ENCODE data around the gene IBTK. TPM values are rescaled to one million over a fixed set of nuclear protein-coding genes. Genes with fewer than 3 reads are reported as not detected.

Gene IBTK
- total and polyA plus RNA-seq, 2 experiments from 2014 or later: 17.3 to 60.3 TPM

- Histone ChIP-seq H3K36me3 (replicated peaks; ENCODE audit: insufficient read depth, low read depth) (no peaks in the 10 kb centered on the region), H3K27me3 (no peaks in the 10 kb centered on the region), H3K27ac (no peak overlapping the region), H3K4me1 (ENCODE audit: insufficient read depth) (no peaks in the 10 kb centered on the region), H3K4me3 (no peak overlapping the region), H4K20me1 (ENCODE audit: insufficient read depth, poor library complexity, severe bottlenecking) (no peaks in the 10 kb centered on the region), H3K79me2 (no peaks in the 10 kb centered on the region), H3K9me3 (ENCODE audit: low read depth) (no peaks in the 10 kb centered on the region), H3K9me2 (replicated peaks; ENCODE audit: insufficient read depth) (no peaks in the 10 kb centered on the region), H3K4me2 (no peak overlapping the region), H2AFZ (no peak overlapping the region)
- TF ChIP-seq EZH2phosphoT487 (IDR thresholded peaks at IDR 0.05; ENCODE audit: low read depth, severe bottlenecking, unreplicated experiment) (no peak), CTCF (IDR thresholded peaks at IDR 0.05; ENCODE audit: poor library complexity) (no peak)
- DNase-seq (ENCODE audit: low spot score): no peak
- 92% methylated on average over 2 of the region's 2 CpGs for WGBS (ENCODE audit: low lambda C conversion rate, missing lambda C conversion rate)
Observed at GRCh38 chr6:82216549-82216948, 31.0 kb downstream of the IBTK start.

- Histone ChIP-seq H3K9me3 (ENCODE audit: low read depth) (no peaks in the 10 kb centered on the region), H4K20me1 (ENCODE audit: insufficient read depth, poor library complexity, severe bottlenecking) (no peaks in the 10 kb centered on the region), H3K27ac (no peak overlapping the region), H3K4me3 (no peak overlapping the region), H3K27me3 (no peaks in the 10 kb centered on the region), H3K4me1 (ENCODE audit: insufficient read depth) (no peaks in the 10 kb centered on the region), H3K36me3 (replicated peaks; ENCODE audit: insufficient read depth, low read depth) (no peaks in the 10 kb centered on the region), H3K79me2 (no peaks in the 10 kb centered on the region), H3K9me2 (replicated peaks; ENCODE audit: insufficient read depth) (no peaks in the 10 kb centered on the region), H2AFZ (no peak overlapping the region), H3K4me2 (no peak overlapping the region)
- DNase-seq (ENCODE audit: low spot score): no peak
- TF ChIP-seq CTCF (IDR thresholded peaks at IDR 0.05; ENCODE audit: poor library complexity) (no peak), EZH2 (IDR thresholded peaks at IDR 0.05; ENCODE audit: borderline replicate concordance) (no peak), EZH2phosphoT487 (IDR thresholded peaks at IDR 0.05; ENCODE audit: low read depth, severe bottlenecking, unreplicated experiment) (no peak)
- 96% methylated on average over 2 of the region's 2 CpGs for WGBS (ENCODE audit: low lambda C conversion rate, missing lambda C conversion rate)
Observed at GRCh38 chr6:82211326-82211725, 36.2 kb downstream of the IBTK start.

- no peak overlapping the region for H3K27ac ChIP-seq
- TF ChIP-seq CTCF (IDR thresholded peaks at IDR 0.05; ENCODE audit: poor library complexity) (no peak), EZH2phosphoT487 (IDR thresholded peaks at IDR 0.05; ENCODE audit: low read depth, severe bottlenecking, unreplicated experiment) (no peak), EZH2 (IDR thresholded peaks at IDR 0.05; ENCODE audit: borderline replicate concordance) (no peak)
- no peaks in the 10 kb centered on the region for H3K9me2 ChIP-seq (replicated peaks; ENCODE audit: insufficient read depth)
- H3K4me1 ChIP-seq (ENCODE audit: insufficient read depth): no peaks in the 10 kb centered on the region
- H3K9me3 ChIP-seq (ENCODE audit: low read depth): no peaks in the 10 kb centered on the region
- H3K4me2 ChIP-seq: no peak overlapping the region
- DNase-seq (ENCODE audit: low spot score): no peak
- WGBS (ENCODE audit: low lambda C conversion rate, missing lambda C conversion rate): 98% methylated on average over 4 of the region's 4 CpGs
- no peaks in the 10 kb centered on the region for H4K20me1 ChIP-seq (ENCODE audit: insufficient read depth, poor library complexity, severe bottlenecking)
- H3K79me2 ChIP-seq: no peaks in the 10 kb centered on the region
- no peaks in the 10 kb centered on the region for H3K27me3 ChIP-seq
- no peak overlapping the region for H3K4me3 ChIP-seq
- H2AFZ ChIP-seq: no peak overlapping the region
- no peaks in the 10 kb centered on the region for H3K36me3 ChIP-seq (replicated peaks; ENCODE audit: insufficient read depth, low read depth)
Observed at GRCh38 chr6:82208913-82209312, 38.6 kb downstream of the IBTK start.

GRCh38 chr6:82205930-82206392, 41.6 kb downstream of the IBTK start:
- no peak overlapping the region for H3K27ac ChIP-seq
- no peaks in the 10 kb centered on the region for H3K27me3 ChIP-seq
- TF ChIP-seq EZH2phosphoT487 (IDR thresholded peaks at IDR 0.05; ENCODE audit: low read depth, severe bottlenecking, unreplicated experiment) (peak; percentile 42), EZH2 (IDR thresholded peaks at IDR 0.05; ENCODE audit: borderline replicate concordance) (no peak)
- H3K4me1 ChIP-seq (ENCODE audit: insufficient read depth): no peaks in the 10 kb centered on the region
- H3K36me3 ChIP-seq (replicated peaks; ENCODE audit: insufficient read depth, low read depth): no peaks in the 10 kb centered on the region
- 13% methylated on average over 1 of the region's 1 CpG for WGBS (ENCODE audit: low lambda C conversion rate, missing lambda C conversion rate)
- H3K79me2 ChIP-seq: no peaks in the 10 kb centered on the region
- H3K4me2 ChIP-seq: no peak overlapping the region
- no peak overlapping the region for H3K4me3 ChIP-seq
- no peak overlapping the region for H2AFZ ChIP-seq
- no peaks in the 10 kb centered on the region for H4K20me1 ChIP-seq (ENCODE audit: insufficient read depth, poor library complexity, severe bottlenecking)
- no peaks in the 10 kb centered on the region for H3K9me2 ChIP-seq (replicated peaks; ENCODE audit: insufficient read depth)
- H3K9me3 ChIP-seq (ENCODE audit: low read depth): no peaks in the 10 kb centered on the region
- peak; percentile 38 for DNase-seq (ENCODE audit: low spot score)
